ENCODE results near the gene HNMT. TPM values are rescaled to one million over a fixed set of nuclear protein-coding genes. Genes with fewer than 3 reads are reported as not detected.

The HNMT gene
- total RNA-seq, 1 donor from 2014 or later, result not detected

DNA sequence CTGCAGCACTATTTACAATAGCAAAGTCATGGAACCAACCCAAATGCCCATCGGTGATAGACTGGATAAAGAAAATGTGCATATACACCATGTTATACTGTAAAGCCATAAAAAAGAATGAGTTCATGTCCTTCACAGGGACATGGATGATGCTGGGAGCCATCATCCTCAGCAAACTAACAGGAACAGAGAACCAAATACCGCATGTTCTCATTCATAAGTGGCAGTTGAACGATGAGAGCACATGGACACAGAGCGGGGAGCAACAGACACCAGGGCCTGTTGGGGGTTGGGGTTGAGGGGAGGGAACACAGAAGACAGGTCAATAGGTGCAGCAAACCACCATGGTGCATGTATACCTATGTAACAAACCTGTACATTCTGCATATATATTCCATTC, 33.5 kb downstream of the HNMT start:
- no peaks in the 10 kb centered on the region for H3K36me3 Mint-ChIP-seq (ENCODE audit: low read depth)
- peaks cover 6% of the 10 kb centered on the region for H3K9me3 Mint-ChIP-seq
- no peak for DNase-seq
- H3K4me1 Mint-ChIP-seq, result no peaks in the 10 kb centered on the region
- no peak overlapping the region for H3K27ac Mint-ChIP-seq
- no peak overlapping the region for H3K4me3 Mint-ChIP-seq
- no peaks in the 10 kb centered on the region for H3K27me3 Mint-ChIP-seq
- intact Hi-C loops (cut with micrococcal nuclease), result no loop called here

DNA sequence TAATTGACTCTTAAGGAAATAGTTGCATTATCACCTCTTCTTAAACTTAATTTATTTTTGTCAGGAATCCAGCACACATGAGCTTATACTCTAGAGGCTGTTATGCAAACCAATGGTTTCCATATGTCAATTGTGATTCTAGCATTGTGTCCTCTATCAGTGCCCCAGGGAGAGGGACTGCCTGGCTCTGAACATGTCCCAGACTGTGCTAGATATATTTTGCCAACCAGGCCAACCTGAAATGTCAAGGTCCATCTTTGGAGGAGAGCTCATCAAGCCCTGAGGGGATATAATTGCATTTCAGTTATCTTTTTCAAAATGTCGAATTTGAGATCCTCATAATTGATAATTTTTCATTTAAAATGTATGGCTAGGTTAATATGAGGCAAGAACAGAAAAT, 34.2 kb downstream of the HNMT start:
- no peaks in the 10 kb centered on the region for H3K4me1 Mint-ChIP-seq
- intact Hi-C loops (cut with micrococcal nuclease), result no loop called here
- H3K27me3 Mint-ChIP-seq, result no peaks in the 10 kb centered on the region
- DNase-seq, result no peak
- peaks cover 3% of the 10 kb centered on the region for H3K9me3 Mint-ChIP-seq
- H3K36me3 Mint-ChIP-seq (ENCODE audit: low read depth), result no peaks in the 10 kb centered on the region
- H3K27ac Mint-ChIP-seq, result no peak overlapping the region
- no peak overlapping the region for H3K4me3 Mint-ChIP-seq

DNA sequence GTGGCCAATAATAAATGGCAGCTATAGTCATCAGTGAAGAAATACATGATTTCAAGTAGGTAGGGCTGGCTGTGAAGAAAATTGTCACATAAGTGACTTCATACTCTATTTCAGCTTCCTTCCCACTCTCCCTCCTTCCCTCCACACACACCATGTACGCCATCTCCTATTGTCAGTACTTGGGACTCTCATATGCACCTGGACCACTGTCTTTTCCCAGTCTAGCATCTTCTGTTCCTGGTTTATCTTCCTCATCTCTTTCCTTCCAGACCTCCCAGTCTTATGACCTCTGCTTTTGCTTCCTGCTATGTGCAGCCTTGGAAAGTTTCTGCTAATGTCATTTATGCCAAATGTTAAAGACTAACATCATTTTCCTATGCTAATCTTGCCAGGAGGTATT, 35.0 kb downstream of the HNMT start:
- H3K36me3 Mint-ChIP-seq (ENCODE audit: low read depth), result no peaks in the 10 kb centered on the region
- H3K27me3 Mint-ChIP-seq, result no peaks in the 10 kb centered on the region
- no peaks in the 10 kb centered on the region for H3K4me1 Mint-ChIP-seq
- no peak overlapping the region for H3K4me3 Mint-ChIP-seq
- intact Hi-C loops (cut with micrococcal nuclease), result no loop called here
- H3K9me3 Mint-ChIP-seq, result no peaks in the 10 kb centered on the region
- DNase-seq, result no peak
- H3K27ac Mint-ChIP-seq, result no peak overlapping the region

DNA sequence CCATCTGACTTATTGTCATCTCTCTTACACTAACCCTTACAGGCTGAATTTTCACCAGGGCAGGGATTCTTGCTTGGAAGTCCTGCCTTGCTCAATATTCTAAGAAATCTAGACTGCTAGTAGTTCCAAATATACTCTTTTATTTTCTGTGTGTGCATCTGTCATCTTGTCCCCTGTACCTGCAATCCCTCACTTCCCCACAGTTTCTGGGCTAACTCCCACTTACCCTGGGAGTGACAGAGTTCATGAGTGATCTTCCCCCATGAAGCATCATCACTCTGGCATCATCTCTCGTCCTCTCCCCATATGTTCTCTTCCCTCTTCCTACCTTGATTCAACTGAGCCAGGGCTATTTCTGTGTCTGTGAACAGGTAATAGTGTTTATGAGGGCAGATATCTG, 35.7 kb downstream of the HNMT start:
- no peaks in the 10 kb centered on the region for H3K9me3 Mint-ChIP-seq

DNA sequence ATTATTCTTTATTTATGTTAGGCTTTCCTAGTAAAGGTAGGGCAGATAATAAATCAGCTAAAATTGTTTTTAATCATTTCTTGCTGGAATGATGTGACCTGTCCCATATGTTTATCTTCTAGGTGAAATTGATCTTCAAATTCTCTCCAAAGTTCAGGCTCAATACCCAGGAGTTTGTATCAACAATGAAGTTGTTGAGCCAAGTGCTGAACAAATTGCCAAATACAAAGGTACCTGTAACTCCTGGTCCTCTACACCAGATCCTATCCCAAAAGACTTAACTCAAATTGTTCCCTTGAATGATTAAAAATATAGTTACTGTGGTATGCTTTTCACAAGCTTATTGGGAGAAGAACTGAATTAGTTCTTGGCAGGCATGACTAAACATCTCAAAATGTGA, 36.5 kb downstream of the HNMT start:
- no peaks in the 10 kb centered on the region for H3K4me1 Mint-ChIP-seq

More for the DNA sequence above, 35.7 kb downstream of the HNMT start:
- intact Hi-C loops (cut with micrococcal nuclease), result no loop called here
- Mint-ChIP-seq H3K4me1 (no peaks in the 10 kb centered on the region), H3K27me3 (no peaks in the 10 kb centered on the region), H3K36me3 (ENCODE audit: low read depth) (no peaks in the 10 kb centered on the region), H3K4me3 (no peak overlapping the region), H3K27ac (no peak overlapping the region)
- no peak for DNase-seq

DNA sequence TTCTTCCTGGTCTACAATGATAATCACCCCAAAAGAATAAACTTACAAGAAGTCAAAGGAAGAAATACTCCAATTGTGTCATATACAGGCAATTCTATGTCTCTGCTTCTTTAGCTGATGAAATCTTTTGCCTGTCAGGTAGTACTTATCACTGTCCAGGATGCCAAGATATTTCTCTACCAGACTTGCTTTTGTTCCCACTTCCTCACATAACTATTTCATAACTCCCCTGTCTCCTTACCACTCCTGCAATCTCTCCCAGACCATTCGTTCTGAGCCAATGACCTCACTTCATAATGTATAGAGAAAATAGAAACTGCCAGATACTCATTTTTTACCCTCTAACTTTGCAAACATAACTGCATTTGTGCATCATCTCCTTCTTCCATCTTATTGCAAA, 39.1 kb downstream of the HNMT start:
- Mint-ChIP-seq H3K9me3 (no peaks in the 10 kb centered on the region), H3K4me1 (no peaks in the 10 kb centered on the region), H3K27me3 (no peaks in the 10 kb centered on the region), H3K36me3 (ENCODE audit: low read depth) (no peaks in the 10 kb centered on the region), H3K27ac (no peak overlapping the region), H3K4me3 (no peak overlapping the region)
- DNase-seq, result no peak
- intact Hi-C loops (cut with micrococcal nuclease), result no loop called here

More for the DNA sequence above, 36.5 kb downstream of the HNMT start:
- no peak overlapping the region for H3K4me3 Mint-ChIP-seq
- DNase-seq, result no peak
- H3K36me3 Mint-ChIP-seq (ENCODE audit: low read depth), result no peaks in the 10 kb centered on the region
- intact Hi-C loops (cut with micrococcal nuclease), result no loop called here
- H3K27me3 Mint-ChIP-seq, result no peaks in the 10 kb centered on the region
- no peaks in the 10 kb centered on the region for H3K9me3 Mint-ChIP-seq
- no peak overlapping the region for H3K27ac Mint-ChIP-seq

DNA sequence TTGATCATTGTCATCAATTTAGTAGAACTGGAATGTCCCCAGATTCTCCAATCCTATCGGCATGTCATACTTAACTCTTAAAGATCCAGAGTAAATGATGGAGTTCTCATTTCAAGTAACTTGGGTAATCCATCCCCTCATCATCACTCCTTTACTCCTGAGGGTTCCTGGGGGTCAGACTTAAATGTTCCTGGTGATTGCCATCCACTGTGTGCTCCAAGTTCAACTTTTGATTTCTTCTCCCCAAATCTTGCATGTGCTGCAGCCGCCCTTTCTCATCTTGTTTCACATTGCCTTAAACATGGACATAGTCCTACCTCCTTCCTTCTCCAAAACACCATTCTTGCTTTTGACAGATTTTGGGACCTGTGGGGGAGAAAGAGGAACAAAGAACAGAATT, 43.2 kb downstream of the HNMT start:
- Mint-ChIP-seq H3K27ac (no peak overlapping the region), H3K4me3 (no peak overlapping the region), H3K9me3 (no peaks in the 10 kb centered on the region), H3K36me3 (ENCODE audit: low read depth) (no peaks in the 10 kb centered on the region), H3K4me1 (no peaks in the 10 kb centered on the region), H3K27me3 (no peaks in the 10 kb centered on the region)
- DNase-seq, result no peak
- intact Hi-C loops (cut with micrococcal nuclease), result no loop called here

DNA sequence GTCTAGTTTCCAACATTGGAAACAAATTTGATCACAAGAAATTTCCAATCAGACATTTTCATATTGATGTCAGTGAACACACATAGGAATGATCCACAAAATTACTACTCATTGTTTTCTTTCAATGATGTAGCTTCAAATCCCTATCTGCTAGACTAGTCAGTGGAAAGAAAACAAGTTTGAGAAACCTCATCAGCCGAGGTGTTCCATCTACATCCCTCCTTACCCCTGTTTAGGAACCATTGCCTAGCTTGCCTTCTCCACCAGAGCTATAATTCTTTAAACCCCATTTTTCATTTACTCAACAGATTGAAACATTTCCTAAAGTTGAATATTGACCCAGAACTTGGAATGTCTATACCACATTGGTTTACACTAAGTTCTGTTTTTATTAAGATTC, 45.3 kb downstream of the HNMT start:
- Mint-ChIP-seq H3K36me3 (ENCODE audit: low read depth) (no peaks in the 10 kb centered on the region), H3K27ac (no peak overlapping the region), H3K9me3 (no peaks in the 10 kb centered on the region), H3K27me3 (no peaks in the 10 kb centered on the region), H3K4me1 (no peaks in the 10 kb centered on the region), H3K4me3 (no peak overlapping the region)
- no peak for DNase-seq
- intact Hi-C loops (cut with micrococcal nuclease), result no loop called here

DNA sequence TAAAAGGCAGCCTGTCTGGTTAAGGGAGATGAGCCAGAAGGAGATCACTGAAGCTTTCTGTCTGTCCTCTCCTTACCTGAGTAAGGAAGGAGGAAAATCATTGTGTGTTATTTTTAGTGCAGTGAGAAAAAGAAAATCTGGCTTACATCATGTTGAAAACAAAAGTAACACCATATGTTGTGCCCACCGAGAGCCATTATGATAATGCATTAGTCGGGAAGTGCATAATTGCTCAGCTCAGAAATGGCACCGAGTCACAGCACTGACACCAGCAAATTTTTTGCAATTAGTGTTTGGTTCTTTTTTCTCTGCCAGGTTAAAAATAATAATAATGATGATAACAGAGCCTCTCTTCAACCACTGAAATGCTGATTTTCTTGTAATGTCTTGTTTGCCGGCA, 46.6 kb downstream of the HNMT start:
- no peaks in the 10 kb centered on the region for H3K4me1 Mint-ChIP-seq
- no peak overlapping the region for H3K27ac Mint-ChIP-seq
- no peaks in the 10 kb centered on the region for H3K27me3 Mint-ChIP-seq
- H3K36me3 Mint-ChIP-seq (ENCODE audit: low read depth), result no peaks in the 10 kb centered on the region
- intact Hi-C loops (cut with micrococcal nuclease), result no loop called here
- no peaks in the 10 kb centered on the region for H3K9me3 Mint-ChIP-seq
- no peak overlapping the region for H3K4me3 Mint-ChIP-seq
- DNase-seq, result no peak

DNA sequence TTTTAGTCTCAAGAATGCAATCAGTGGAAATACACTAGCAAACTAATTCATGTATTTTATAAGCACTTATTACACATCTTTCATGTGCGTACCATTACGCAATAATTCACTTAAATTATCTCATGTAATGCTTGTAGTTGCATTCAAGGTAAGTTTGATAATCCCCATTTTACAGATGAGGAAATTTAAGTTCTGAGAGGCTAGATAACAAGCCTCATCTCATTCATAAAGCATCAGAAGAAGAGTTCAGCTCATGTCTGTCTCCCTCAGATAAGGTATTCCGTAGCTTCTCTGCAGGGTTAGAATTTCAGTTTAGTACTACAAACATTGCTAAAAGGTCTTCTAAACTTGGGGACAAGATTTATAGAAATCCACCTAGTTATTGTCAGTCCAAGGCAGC, 47.8 kb downstream of the HNMT start:
- Mint-ChIP-seq H3K27me3 (no peaks in the 10 kb centered on the region), H3K4me3 (no peak overlapping the region), H3K9me3 (no peaks in the 10 kb centered on the region), H3K36me3 (ENCODE audit: low read depth) (no peaks in the 10 kb centered on the region), H3K27ac (no peak overlapping the region), H3K4me1 (no peaks in the 10 kb centered on the region)
- no peak for DNase-seq
- intact Hi-C loops (cut with micrococcal nuclease), result no loop called here

DNA sequence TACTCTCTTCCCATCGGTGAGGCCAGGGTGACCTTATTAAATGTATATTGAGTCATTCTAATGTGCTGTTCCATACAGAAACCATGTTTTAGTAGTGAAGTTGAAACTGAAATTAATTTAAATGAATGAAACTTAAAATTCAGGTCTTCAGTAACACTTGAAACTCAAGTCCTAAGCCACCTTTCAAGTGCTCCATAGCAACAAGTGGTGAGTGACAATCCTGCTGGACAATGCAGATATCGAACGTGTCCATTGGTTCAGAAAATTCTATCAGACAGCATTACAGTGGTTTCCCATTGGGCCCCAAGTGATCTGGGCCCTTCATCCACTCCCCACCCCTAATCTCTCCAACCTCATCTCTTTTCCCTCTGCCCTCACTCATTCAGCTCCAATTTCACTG, 48.7 kb downstream of the HNMT start:
- DNase-seq, result no peak
- intact Hi-C loops (cut with micrococcal nuclease), result no loop called here
- no peaks in the 10 kb centered on the region for H3K27me3 Mint-ChIP-seq

DNA sequence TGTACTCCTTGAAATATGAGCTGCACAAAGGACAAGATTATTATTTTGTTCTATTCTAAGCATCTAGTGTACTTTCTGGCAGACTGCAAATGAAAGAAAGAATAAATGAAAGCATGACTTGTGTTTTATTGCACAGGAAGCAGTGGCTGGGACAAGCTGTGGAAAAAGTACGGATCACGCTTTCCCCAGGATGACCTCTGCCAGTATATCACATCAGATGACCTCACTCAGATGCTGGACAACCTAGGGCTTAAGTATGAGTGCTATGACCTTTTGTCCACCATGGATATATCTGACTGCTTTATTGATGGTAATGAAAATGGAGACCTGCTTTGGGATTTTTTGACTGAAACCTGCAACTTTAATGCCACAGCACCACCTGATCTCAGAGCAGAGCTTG, 49.4 kb downstream of the HNMT start:
- no peaks in the 10 kb centered on the region for H3K9me3 Mint-ChIP-seq
- H3K4me3 Mint-ChIP-seq, result no peak overlapping the region
- H3K4me1 Mint-ChIP-seq, result no peaks in the 10 kb centered on the region
- H3K27ac Mint-ChIP-seq, result no peak overlapping the region
- H3K27me3 Mint-ChIP-seq, result no peaks in the 10 kb centered on the region
- no peaks in the 10 kb centered on the region for H3K36me3 Mint-ChIP-seq (ENCODE audit: low read depth)
- intact Hi-C loops (cut with micrococcal nuclease), result no loop called here
- DNase-seq, result no peak

More for the DNA sequence above, 48.7 kb downstream of the HNMT start:
- H3K4me3 Mint-ChIP-seq, result no peak overlapping the region
- H3K4me1 Mint-ChIP-seq, result no peaks in the 10 kb centered on the region
- H3K36me3 Mint-ChIP-seq (ENCODE audit: low read depth), result no peaks in the 10 kb centered on the region
- no peaks in the 10 kb centered on the region for H3K9me3 Mint-ChIP-seq
- no peak overlapping the region for H3K27ac Mint-ChIP-seq

DNA sequence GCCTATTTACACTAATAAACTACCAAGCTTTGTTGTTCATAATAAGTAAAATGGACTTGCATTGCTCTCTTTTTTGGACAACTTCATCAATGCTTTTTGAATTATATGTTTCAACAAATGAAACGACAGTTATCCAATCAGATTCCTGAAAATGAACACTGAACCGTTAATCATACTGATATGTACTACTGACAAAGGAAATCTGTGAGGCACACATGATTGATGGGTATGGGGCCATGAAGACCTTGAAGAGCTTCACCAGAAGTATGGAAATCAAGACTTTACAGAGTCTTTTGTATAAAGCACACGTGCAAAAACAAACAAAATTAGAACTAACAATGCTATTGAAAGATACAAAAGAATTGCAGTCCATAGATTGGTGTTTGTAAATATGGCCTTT, 51.2 kb downstream of the HNMT start:
- no peaks in the 10 kb centered on the region for H3K4me1 Mint-ChIP-seq
- no peaks in the 10 kb centered on the region for H3K36me3 Mint-ChIP-seq (ENCODE audit: low read depth)
- no peak for DNase-seq
- no peak overlapping the region for H3K27ac Mint-ChIP-seq
- intact Hi-C loops (cut with micrococcal nuclease), result no loop called here
- H3K9me3 Mint-ChIP-seq, result no peaks in the 10 kb centered on the region
- no peak overlapping the region for H3K4me3 Mint-ChIP-seq
- H3K27me3 Mint-ChIP-seq, result no peaks in the 10 kb centered on the region

DNA sequence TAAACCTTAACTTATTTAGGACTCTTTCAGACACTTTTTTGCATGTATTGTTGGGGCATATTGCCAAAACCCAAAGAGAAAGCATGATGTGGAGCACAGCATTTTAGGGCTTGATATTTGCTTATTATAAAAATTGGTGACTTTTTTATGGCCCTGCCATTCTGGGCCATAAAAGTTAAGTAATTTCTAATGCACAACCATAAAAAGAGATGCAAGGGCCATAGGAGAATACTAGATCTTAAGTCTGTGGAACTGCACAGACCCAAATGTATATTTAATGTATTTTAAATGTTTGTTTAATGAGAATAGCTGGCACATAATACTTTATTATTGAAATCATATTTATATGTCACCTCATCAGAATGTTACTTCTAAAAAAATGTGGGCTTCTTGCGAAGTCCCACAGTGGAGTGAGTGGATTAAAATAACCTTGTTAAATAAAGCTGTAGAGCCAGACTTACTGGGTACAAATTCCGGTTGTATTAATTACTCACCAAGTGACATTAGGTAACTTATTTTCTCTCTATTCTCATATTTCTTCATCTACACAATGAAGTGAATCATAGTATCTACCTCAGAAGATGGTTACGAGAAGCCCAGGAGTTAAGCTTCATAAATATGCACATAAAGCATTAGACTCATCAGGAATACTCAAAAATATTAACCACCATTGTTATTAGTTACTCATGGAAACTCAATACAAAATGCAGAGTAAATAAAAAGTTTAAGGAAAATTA, 52.2 kb downstream of the HNMT start:
- H3K36me3 Mint-ChIP-seq (ENCODE audit: low read depth), result no peaks in the 10 kb centered on the region
- H3K9me3 Mint-ChIP-seq, result no peaks in the 10 kb centered on the region
- intact Hi-C loops (cut with micrococcal nuclease), result no loop called here
- no peak overlapping the region for H3K4me3 Mint-ChIP-seq
- no peaks in the 10 kb centered on the region for H3K27me3 Mint-ChIP-seq
- DNase-seq, result no peak
- H3K27ac Mint-ChIP-seq, result no peak overlapping the region
- no peaks in the 10 kb centered on the region for H3K4me1 Mint-ChIP-seq

DNA sequence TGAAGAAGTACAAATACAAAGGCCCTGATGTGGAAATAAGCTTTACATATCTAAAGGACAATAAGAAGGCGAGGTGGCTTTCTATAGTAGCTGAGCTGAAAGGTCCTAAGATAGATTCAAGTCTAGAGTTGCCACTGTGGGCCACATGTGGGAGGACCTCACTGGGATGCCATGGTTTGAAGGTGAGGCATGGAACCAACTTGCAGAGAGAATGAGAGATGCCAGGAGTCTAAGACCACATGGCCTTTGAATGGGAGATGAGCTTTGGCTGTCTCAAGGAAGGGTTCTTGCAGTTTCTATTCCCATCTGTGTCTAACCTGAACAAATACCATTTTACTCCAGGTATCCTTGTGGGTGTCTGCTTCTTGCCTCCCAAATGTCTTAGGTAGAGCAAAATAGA, 53.6 kb downstream of the HNMT start:
- Mint-ChIP-seq H3K36me3 (ENCODE audit: low read depth) (no peaks in the 10 kb centered on the region), H3K27ac (no peak overlapping the region), H3K9me3 (no peaks in the 10 kb centered on the region), H3K4me1 (no peaks in the 10 kb centered on the region), H3K27me3 (no peaks in the 10 kb centered on the region), H3K4me3 (no peak overlapping the region)
- DNase-seq, result no peak
- intact Hi-C loops (cut with micrococcal nuclease), result no loop called here
